H1 (cell line): ENCODE data around the gene NIM1K. TPM values are rescaled to one million over a fixed set of nuclear protein-coding genes. Genes with fewer than 3 reads are reported as not detected.

Experiments used
- ASH2L ChIP-seq: fragments of 200-600, 300-600 bp; sonication (generic); IDR thresholded peaks from one replicate; pipeline ENCODE4 v1.7.1; 2017; ENCODE audit warnings: low read length
- POLR2AphosphoS5 ChIP-seq: IDR thresholded peaks from 2 replicates; pipeline ENCODE4 v1.6.1; 2011; ENCODE audit warnings: low read depth, low read length
- YY1 ChIP-seq: IDR thresholded peaks from 2 replicates; pipeline ENCODE4 v1.6.1; 2011; ENCODE audit warnings: low read depth, mild to moderate bottlenecking, low read length
- polyA plus RNA-seq, 7 experiments: library from polyadenylated mRNA; depleted of rRNA in 3 of 7; stranded (reverse) in 5 of 7; unstranded in 2 of 7; fragments of >200 nt in 5 of 7; fragments of 200-250 nt in 2 of 7; gene quantifications; 1 replicate in 5 of 7; 2 replicates in 1 of 7; 4 replicates in 1 of 7; pipeline versions ENCODE4 v1.2.1 to v1.2.3, GENCODE V29; 2011 to 2013; ENCODE audit warnings: missing spikeins in 2 of 7, mixed read lengths in 2 of 7
- total RNA-seq: library from RNA; stranded (reverse); fragmentation: NEBNext Ultra II Directional; extraction: Animal tissue kit (Norgen Biotek cat#: 25700); gene quantifications from 2 replicates; pipeline ENCODE4 v1.2.1, GENCODE V29; 2021

Gene NIM1K
- total and polyA plus RNA-seq, 2 of the 8 experiments (the other 6 are each of a cell fraction or from before 2014, with no cell fraction given), result not detected

DNA sequence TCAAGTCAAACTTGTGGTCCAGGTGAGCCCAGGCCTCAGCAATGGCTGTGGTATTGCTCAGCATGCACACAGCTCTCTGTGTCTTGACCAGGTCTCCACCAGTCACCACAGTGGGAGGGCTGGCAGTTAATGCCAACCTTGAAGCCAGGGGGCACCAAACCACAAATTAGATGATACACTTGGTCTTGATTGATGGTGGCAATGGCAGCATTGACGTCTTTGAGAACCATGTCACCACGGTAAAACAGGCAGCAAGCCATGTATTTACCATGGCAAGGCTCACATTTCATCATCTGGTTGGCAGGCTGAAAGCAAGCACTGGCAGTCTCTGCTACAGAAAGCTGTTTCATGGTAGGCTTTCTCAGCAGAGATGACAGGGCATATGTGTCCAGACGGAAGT, 40.0 kb downstream of the NIM1K start (continued):
- TF ChIP-seq ASH2L (no peak), YY1 (no peak), POLR2AphosphoS5 (no peak)
